Mucosa of descending colon (tissue), 3 donors: Measurements from ENCODE around the gene WDR3. TPM values are rescaled to one million over a fixed set of nuclear protein-coding genes. Genes with fewer than 3 reads are reported as not detected.
A peak's percentile ranks its signal among the peaks of the same experiment; 100 is the strongest.

Experiments
- ATAC-seq: fragments of 200-7000 bp; cut with Tn5 transposase; one replicate; pipeline ENCODE4 v1.9.1; 2020; ENCODE audit warnings: mild to moderate bottlenecking, moderate library complexity
- DNase-seq, 3 donors: peaks; one replicate each; pipeline ENCODE4 v3.0.0-alpha.2; 2020
- H3K36me3 ChIP-seq: fragments of 200-600 bp; one replicate; pipeline ENCODE4 v1.8.0; 2021; ENCODE audit warnings: low read depth, mild to moderate bottlenecking
- H3K4me1 ChIP-seq: fragments of 200-600 bp; one replicate; pipeline ENCODE4 v1.8.0; 2021; ENCODE audit warnings: low read depth, mild to moderate bottlenecking
- H3K4me3 ChIP-seq: fragments of 200-600 bp; one replicate; pipeline ENCODE4 v1.8.0; 2021; ENCODE audit warnings: mild to moderate bottlenecking
- H3K9me3 ChIP-seq: fragments of 200-600 bp; one replicate; pipeline ENCODE4 v1.8.0; 2021; ENCODE audit warnings: mild to moderate bottlenecking
- intact Hi-C, 2 donors: fragments of 100-400 bp; cut with DNase I in 1 of 2; cut with micrococcal nuclease in 1 of 2; formaldehyde crosslinking; loops; one replicate each; pipeline versions ENCODE4 v1.11.0 to v1.11.1; 2022; cut with DNase I, micrococcal nuclease
- total RNA-seq, 3 donors: library from RNA; stranded (reverse); fragmentation: NEBNext Ultra II Directional in 2 of 3; extraction: Animal tissue kit (Norgen Biotek cat#: 25700) in 2 of 3; gene quantifications; one replicate each; pipeline versions ENCODE4 v1.2.1 to v1.2.4, GENCODE V29; 2021 to 2023
- TF ChIP-seq, protein P1 (sequence below): fragments of 200-600 bp; IDR thresholded peaks from one replicate; pipeline ENCODE4 v1.8.0; 2022; ENCODE audit warnings: antibody characterized with exemption, mild to moderate bottlenecking
- donor health status: DM: no; HTN: no; CAD: no; lungs with moderate emphysema.
- donor health status: DM: no; HTN: no; CAD: no.
- donor health status: DM: no; HTN: yes; CAD: no.

WDR3 gene
- total RNA-seq, 3 donors from 2014 or later = 12.5 to 13.3 (median 13.0) TPM

DNA sequence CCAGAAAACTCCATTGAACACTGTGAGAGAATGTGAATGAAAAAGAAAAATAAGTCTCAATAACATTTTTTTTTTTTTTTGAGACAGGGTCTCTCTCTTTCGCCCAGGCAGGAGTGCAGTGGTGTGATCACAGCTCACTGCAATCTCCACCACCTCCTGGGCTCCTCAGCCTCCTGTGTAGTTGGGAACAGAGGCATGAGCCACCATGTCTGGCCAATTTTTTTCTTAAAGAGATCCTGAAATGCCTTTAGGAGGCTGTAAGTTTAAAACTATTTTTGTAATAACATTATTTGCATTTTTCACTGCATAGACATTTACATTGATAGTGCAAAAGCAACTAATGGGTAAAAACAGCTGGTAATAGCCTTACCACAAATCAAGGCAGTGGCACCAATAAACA lies 35.5 kb upstream of the WDR3 start:
- TF ChIP-seq, protein P1, sequence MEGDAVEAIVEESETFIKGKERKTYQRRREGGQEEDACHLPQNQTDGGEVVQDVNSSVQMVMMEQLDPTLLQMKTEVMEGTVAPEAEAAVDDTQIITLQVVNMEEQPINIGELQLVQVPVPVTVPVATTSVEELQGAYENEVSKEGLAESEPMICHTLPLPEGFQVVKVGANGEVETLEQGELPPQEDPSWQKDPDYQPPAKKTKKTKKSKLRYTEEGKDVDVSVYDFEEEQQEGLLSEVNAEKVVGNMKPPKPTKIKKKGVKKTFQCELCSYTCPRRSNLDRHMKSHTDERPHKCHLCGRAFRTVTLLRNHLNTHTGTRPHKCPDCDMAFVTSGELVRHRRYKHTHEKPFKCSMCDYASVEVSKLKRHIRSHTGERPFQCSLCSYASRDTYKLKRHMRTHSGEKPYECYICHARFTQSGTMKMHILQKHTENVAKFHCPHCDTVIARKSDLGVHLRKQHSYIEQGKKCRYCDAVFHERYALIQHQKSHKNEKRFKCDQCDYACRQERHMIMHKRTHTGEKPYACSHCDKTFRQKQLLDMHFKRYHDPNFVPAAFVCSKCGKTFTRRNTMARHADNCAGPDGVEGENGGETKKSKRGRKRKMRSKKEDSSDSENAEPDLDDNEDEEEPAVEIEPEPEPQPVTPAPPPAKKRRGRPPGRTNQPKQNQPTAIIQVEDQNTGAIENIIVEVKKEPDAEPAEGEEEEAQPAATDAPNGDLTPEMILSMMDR = no peak
- intact Hi-C loops = no loop called here
- H3K9me3 ChIP-seq = no peaks in the 10 kb centered on the region
- ATAC-seq = no peak
- H3K36me3 ChIP-seq = no peaks in the 10 kb centered on the region
- no peaks in the 10 kb centered on the region for H3K4me1 ChIP-seq
- H3K4me3 ChIP-seq = no peak overlapping the region
- DNase-seq = no peak

DNA sequence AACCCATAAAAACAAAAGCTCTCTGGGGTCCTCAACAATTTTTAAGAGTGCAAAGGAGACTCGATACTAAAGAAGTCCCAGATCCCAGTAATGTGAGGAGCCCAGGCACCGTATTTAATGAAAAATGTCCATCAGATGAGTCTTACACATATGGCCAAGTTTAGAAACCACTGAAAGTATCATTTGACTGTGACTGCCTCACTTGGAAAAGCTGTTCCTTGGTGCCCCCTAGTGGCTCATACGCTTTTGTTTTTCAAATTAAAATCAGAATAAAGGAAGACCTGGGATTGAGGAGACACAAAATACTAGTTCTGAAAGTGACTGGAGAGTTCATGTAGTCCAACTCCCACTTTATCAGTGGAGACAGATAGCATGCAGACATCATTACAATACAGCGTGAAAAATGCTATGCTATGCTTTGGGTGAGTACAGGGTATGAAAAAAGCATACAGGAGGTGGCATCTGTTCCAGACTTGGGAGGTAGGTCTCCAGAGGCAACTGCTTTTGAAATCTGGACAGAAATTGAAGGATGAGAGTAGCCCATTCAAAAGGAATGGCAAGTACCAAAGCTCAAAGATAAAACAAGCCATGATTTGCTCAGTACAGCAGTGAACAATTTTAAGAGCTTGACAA lies 33.9 kb upstream of the WDR3 start:
- TF ChIP-seq, protein P1 = peak; percentile 45
- DNase-seq = peak in 1 of 3 donors; percentile 92
- Histone ChIP-seq H3K9me3 (no peaks in the 10 kb centered on the region), H3K36me3 (no peaks in the 10 kb centered on the region), H3K4me1 (no peaks in the 10 kb centered on the region), H3K4me3 (no peak overlapping the region)
- peak; percentile 65 for ATAC-seq
- intact Hi-C loops = no loop called here

DNA sequence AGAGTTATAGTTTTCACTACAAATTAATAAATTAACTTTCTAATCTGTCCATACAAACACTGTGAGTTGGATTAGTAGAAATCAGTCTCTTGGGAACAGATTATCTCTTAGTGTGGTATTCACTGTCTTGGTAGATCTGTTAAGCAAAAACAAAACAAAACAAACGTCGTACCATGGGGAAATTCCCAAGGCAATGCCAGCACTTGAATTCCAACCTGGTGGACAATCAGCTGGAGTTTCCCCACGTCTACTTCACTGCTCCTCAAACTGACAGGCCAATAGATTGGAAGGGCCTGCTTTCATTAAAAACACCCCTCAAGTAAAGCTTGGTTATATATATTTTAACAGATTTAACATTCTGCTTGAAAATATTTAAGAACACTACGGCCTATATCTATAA lies 32.0 kb upstream of the WDR3 start:
- no peaks in the 10 kb centered on the region for H3K36me3 ChIP-seq
- no peak for ATAC-seq
- intact Hi-C loops = no loop called here

DNA sequence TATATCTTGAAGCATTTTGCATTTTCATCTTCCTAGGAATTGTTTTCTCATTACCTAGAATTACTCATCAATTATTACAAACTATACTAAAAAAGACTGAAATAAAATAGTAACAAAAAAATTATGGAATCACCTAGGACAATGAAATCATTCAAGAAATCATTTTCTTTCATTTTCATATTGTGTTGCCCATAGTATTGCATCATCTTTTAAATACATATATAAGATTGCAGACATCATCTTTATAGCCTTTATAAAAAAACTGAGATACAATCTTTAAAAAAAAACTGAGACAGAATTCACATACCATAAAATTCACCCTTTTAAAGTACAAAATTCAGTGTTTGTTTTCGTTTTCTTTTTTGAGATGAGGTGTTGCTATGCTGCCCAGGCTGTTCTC lies 29.7 kb upstream of the WDR3 start:
- Histone ChIP-seq H3K9me3 (no peaks in the 10 kb centered on the region), H3K4me3 (no peak overlapping the region), H3K4me1 (no peaks in the 10 kb centered on the region), H3K36me3 (no peaks in the 10 kb centered on the region)
- ATAC-seq (no peak), DNase-seq (no peak)
- intact Hi-C loops = no loop called here
- TF ChIP-seq, protein P1 = no peak

More for the DNA sequence above, 32.0 kb upstream of the WDR3 start:
- DNase-seq = no peak
- H3K9me3 ChIP-seq = no peaks in the 10 kb centered on the region
- no peak overlapping the region for H3K4me3 ChIP-seq
- TF ChIP-seq, protein P1 = no peak
- no peaks in the 10 kb centered on the region for H3K4me1 ChIP-seq

DNA sequence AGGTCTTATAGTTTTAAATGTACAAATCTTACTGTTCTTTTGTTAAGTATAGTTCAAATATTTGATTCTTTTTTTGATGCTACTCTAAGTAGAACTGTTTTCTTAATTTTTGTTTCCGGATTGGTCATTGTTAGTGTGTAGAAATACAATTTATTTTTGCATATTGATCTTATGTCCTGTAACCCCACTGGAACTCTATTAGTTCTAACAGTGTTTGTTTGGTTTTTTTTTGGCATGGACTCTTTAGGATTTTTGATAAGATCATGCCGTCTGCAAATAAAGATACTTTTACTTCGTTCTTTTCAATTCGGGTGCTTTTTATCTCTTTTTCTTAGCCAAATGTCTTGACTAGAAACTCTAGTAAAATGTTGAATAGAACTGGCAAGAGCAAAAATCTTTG lies 26.6 kb upstream of the WDR3 start:
- no peak for DNase-seq
- no peak for ATAC-seq
- TF ChIP-seq, protein P1 = no peak
- Histone ChIP-seq H3K36me3 (no peaks in the 10 kb centered on the region), H3K4me1 (no peaks in the 10 kb centered on the region), H3K4me3 (no peak overlapping the region), H3K9me3 (no peaks in the 10 kb centered on the region)
- intact Hi-C loops = no loop called here

DNA sequence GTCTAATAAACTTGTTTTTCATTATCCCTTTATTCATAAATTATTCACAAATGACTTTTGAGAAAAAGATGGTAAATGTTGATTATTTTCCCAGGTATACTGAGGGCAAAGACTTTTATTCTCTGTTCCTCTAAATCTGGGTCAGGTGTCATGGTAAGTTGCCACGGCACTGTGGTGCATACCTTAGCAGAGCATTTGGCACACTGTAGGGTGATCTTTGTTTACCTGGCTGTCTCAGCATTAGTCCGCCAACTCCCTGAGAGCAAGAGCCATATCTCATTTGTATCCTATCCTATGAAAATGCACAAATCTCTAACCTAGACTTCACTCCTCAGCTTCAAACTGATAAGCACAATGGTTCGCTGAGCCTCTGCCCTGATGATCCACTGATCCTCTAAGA lies 25.1 kb upstream of the WDR3 start:
- no peaks in the 10 kb centered on the region for H3K36me3 ChIP-seq

More for the DNA sequence above, 25.1 kb upstream of the WDR3 start:
- ATAC-seq = no peak
- Histone ChIP-seq H3K4me3 (no peak overlapping the region), H3K9me3 (no peaks in the 10 kb centered on the region), H3K4me1 (no peaks in the 10 kb centered on the region)
- DNase-seq = no peak
- TF ChIP-seq, protein P1 = no peak
- intact Hi-C loops = no loop called here
